GM12801 (cell line): Measurements from ENCODE around the gene CRACR2B.

Experiments
- TF ChIP-seq, protein P1 (sequence below): IDR thresholded peaks from one replicate; pipeline ENCODE4 v1.5.1; 2011; ENCODE audit warnings: control low read depth; ENCODE audit not compliant: insufficient read length; ENCODE audit errors: extremely low read depth

Gene CRACR2B

DNA sequence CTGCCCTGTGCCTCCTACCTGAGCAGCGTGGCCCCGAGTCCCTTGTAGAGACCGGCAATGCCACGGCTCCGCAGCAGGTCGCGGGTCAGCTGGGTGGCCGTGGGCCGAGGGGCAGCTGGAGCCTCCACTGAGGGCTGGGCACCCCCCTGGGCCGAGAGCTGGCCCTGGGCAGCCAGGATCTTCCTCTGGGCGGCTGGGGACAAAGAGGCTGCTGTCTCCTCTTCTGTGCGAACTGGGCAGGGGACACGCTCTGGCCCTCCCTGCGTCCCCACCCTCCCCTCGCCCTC lies 35.2 kb upstream of the CRACR2B start:
- TF ChIP-seq, protein P1, sequence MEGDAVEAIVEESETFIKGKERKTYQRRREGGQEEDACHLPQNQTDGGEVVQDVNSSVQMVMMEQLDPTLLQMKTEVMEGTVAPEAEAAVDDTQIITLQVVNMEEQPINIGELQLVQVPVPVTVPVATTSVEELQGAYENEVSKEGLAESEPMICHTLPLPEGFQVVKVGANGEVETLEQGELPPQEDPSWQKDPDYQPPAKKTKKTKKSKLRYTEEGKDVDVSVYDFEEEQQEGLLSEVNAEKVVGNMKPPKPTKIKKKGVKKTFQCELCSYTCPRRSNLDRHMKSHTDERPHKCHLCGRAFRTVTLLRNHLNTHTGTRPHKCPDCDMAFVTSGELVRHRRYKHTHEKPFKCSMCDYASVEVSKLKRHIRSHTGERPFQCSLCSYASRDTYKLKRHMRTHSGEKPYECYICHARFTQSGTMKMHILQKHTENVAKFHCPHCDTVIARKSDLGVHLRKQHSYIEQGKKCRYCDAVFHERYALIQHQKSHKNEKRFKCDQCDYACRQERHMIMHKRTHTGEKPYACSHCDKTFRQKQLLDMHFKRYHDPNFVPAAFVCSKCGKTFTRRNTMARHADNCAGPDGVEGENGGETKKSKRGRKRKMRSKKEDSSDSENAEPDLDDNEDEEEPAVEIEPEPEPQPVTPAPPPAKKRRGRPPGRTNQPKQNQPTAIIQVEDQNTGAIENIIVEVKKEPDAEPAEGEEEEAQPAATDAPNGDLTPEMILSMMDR = no peak

- TF ChIP-seq, protein P1 = no peak
Observed at GRCh38 chr11:792873-793272, 34.8 kb upstream of the CRACR2B start.

GRCh38 chr11:793556-793955 lies 34.2 kb upstream of the CRACR2B start:
- TF ChIP-seq, protein P1 = no peak

DNA sequence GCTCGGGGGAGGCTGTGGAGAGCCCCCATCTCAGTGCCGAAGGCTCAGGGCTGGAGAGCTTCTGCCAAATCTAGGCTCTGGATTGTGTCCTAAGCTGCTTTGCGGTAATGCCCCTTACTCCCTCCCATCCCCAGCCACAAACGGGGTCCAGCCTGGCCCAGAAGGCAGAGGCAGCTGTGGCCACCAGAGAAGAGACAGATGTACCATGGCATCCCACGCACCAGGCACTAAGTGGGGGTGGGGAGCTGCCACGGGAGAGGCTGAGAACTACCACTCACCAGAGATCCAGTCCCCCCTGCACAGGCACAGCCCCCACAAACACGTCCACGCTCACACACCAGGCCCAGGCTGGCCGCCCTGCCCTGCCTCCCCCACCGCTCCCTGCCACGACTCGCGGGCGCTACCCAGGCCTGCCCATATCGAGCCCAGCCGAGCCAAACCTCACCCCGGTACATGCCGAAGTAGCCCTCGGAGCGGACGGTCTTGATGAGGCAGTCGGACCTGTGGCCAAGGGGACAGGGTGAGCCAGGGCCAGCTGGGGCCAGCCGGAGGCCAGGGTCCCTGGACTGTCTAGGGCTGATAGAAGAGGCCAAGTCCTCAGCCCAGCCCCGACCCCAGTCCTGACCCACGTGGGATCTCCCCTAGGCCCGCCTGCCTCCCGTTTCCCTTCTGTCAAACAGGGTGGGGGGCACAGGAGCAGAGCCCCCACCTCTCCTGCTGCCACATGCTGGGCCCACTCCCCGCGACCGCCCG lies 33.5 kb upstream of the CRACR2B start:
- TF ChIP-seq, protein P1 = no peak

- TF ChIP-seq, protein P1 = no peak
Observed at GRCh38 chr11:794766-795633, 32.7 kb upstream of the CRACR2B start.

DNA sequence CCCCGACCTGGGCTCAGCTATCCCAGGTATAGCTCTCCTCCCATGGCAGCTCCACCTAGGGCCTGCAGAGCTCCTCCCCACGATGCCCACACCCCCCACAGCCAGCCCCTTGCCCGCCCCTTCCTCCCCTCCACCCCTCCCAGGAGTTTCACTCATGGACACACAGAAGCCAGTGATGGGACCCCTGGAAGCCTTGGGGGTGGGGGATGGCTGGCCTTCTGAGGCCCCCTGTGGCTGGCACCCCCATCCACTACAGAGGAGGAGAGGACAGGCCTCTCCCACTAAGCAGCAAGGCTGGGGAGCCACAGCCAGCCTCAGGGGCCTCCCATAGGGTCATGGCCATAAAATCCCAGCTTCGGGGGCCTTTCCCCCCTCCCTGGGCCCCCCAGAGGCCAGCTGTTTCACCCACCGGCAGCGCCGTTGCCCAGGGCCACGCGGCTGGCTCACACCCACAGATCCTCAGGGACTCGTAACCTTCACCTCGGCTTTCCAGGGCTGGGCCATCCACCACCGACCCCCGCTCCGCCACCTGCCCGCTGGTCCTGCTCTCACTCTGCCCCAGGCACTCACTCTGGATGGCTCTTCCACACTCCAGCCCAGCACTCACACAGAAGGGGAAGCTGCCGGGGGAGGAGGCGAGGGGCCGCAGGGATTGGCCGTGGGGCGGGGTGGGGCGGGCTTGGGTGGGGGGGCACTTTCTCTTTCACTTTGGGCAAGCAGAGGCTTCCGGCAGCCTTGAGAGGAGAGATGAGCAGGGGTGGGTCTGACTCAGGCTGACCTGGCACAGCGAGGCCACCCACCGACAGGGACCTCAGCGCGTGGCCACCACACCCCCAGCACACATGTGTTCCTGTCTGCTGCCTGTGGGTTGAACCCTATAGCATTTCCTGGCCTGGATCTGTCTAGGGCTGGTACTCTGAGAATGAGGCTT lies 31.8 kb upstream of the CRACR2B start:
- TF ChIP-seq, protein P1 = no peak
